HG03139 (cell line): ENCODE results near the gene OSBPL1A.

Source experiments
- ATAC-seq: cut with Tn5 transposase; IDR thresholded peaks from one replicate; pipeline ENCODE4 v1.9.1; 2021; ENCODE audit not compliant: unreplicated experiment

OSBPL1A gene

DNA sequence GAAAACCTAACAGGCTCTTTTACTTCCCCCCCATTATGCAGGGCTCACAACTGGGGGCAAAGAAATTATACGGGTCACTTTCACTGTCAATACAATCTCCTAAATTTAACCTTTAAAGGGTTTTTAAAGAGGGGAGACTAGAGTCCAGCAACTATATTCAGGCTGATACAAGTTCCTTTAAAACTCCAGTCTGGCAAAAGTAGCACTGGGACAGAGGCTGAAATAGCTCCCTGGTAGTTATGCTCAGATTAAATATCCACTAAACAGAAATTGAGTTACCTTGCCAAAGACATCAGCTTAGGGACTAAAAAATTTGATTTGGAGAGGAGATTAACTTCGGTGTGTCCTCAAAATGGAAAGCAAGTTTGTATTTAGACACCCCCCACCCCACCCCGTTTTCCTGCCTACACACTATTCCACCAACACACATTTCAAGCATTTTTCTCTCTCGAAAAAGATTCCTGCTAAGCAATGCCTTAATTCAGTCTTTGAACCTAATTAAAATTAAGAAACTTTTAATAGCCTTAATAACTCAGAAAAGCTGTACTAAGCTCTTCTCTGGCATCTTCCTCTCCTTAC is 127.2 kb downstream of the OSBPL1A start:
- ATAC-seq, result no peak

DNA sequence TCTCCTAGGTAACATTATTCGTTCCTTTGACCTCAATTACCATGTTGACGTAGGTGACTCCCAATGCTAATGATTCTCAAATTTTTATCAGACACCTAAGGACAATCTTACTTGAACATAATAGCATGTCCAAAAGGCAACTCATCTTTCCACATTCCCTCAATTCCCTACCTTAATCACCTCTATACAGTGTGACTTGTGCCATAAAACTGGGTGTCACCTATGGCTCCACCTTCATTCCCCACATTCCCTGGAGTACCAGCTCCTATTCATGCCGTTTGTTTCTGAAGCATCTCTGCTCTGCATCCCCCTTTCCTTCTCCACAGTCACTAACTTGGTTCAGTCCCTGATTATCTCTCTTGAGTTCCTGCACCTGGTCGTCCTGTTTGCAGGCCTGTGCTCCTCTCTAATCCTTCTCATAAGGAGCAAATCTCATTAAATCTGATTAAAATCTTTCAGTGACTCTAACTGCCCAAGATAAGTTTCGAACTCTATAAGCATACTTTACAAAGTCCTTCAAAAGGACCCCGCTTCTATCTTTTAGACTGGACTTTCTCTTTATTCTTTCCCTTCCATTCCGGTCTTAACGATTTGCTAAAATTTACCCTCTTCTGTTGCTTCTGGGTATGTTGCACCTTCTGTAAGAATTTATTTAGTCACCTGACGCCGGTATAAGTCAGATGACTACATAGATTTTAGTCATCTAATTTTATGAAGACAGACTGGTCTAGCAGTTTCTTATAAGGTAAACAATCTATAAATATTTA is 128.7 kb downstream of the OSBPL1A start:
- ATAC-seq, result no peak

DNA sequence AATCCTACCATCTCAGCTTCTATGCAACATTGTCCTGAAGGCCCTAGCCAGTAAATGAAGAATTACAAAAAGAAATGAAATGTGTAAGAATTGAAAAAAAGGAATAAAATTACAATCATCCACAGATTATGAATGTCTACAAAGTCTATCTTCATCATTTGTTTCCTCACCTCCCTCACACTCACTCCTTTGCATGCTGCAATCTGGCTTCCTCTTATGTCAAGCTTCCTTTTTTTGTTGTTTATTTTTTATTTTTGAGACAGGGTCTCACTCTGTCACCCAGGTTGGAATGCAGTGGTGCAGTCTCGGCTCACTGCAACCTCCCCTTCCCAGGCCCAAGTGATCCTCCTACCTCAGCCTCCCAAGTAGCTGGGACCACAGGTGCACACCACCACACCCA is 129.7 kb downstream of the OSBPL1A start:
- ATAC-seq, result no peak

DNA sequence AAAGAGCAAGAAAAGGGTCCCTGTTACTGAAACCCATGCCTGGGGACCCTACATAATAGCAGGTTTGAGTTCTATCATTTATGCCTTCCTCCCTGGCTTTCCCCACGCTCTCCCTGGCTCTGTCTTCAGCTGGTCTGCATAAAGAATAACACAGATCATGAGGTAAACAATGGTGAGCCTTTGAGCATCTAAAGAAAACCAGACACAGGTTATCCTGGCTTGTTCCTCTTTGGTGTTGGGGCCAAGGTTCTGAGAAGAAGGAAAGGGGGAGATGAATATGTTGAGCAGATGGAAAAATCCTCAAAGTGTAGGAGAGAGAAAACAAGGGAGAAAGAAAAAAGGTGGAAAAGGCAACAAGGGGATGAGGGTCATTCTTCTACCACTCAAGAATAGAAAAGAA is 131.5 kb downstream of the OSBPL1A start:
- ATAC-seq, result no peak

GRCh38 chr18:24265502-24266064 is 132.0 kb downstream of the OSBPL1A start:
- no peak for ATAC-seq

DNA sequence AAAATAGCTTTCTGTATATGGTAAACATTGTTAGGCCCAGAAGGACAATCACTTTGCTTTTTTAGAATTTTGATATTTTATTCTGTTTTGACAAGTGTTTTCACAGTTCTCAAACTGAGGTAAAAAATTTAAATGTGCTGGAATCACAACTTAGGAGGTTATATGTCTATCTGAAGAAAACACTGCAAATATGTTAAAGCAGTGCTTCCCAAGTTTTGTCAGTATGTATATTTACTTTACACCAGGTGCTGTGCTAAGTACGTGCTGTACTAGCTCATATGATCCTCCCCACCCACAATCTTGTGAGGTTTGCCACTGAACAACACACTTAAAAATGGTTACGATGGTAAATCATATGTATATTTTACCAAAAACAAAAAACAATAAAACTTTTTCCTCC is 134.6 kb downstream of the OSBPL1A start:
- no peak for ATAC-seq

DNA sequence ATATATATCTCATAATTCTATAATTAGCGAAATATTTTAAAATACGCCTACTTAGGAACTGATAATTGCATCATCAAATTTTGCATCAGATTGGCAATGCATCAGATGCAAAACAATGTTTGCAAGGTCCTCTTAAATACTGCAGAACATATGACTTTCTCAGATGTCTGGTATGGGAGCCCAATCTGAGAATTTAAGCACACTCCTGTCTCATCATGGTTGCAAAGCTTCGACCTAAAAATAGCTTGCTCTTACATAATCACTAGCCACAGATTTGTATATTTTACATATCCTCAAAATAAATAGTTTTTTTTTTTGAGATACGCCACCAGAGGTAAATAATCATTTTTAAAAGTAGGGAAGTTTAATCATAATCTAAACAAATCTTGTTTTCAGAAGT is 135.5 kb downstream of the OSBPL1A start:
- no peak for ATAC-seq

DNA sequence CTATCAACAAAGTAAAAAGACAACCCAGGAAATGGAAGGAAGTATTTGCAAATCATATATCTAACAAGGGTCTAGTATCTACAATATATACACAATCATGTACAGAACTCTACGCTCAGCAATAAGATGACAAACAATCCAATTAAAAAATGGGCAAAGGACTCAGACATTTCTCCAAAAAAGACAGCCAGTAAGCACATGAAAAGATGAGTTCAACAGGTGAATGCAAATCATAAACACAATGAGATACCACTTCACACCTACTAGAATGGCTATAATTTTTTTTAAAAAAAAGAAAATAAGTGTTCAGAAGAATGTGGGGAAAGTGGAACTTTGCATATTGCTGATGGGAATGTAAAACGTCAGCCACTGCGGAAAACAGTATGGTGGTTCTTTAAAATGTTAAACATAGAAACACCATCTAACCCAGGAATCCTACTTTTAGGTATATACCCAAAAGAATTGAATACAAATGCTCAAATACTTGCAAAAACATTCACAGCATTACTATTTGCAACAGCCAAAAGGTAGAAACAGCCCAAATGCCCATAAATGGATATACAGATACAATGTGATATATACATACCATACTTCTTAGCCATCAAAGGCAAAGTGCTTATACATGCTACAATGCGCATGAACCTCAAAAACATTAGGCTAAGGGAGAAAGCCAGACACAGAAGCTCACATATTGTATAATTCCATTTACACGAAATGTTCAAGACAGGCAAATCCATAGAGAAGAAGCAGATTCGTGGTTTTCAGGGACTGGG is 137.6 kb downstream of the OSBPL1A start:
- ATAC-seq, result no peak

DNA sequence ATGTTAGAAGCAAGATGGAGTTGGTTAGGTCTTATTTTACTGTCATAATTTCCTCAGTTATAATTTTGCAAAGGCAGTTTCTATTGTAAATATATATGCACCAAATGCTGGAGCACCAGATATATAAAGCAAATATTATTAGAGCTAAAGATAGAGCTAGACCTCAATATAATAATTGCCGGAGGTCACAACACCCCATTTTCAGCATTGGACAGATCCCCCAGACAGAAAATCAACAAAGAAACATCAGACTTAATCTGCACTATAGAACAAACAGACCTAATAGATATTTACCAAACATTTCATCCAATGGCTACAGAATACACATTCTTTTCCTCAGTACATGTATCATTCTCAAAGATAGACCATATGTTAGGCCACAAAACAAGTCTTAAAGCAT is 143.6 kb downstream of the OSBPL1A start:
- ATAC-seq, result no peak

GRCh38 chr18:24249716-24250115 is 147.9 kb downstream of the OSBPL1A start:
- ATAC-seq, result no peak

- no peak for ATAC-seq
Observed at GRCh38 chr18:24248359-24248758, 149.3 kb downstream of the OSBPL1A start.

- no peak for ATAC-seq
Observed at GRCh38 chr18:24246143-24246542, 151.5 kb downstream of the OSBPL1A start.

DNA sequence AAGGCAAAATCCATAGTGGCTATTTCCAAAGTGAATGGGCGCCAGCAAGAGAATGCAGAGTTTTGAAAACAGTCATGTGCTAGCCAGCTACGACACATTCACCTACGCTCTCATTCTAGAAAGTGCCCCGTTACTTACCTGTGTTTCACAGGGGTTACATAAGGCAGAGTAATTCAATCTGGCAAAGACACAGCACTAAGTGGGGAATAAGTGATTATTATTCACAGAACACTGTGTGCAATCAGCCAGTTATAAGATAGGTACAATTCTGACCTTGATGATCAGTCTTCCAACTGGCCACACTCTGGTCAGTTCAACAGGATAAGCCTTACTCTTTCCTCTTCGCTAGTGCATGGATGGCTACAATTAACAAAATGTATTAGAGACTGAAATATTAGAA is 152.9 kb downstream of the OSBPL1A start:
- ATAC-seq, result no peak

- ATAC-seq, result no peak
Observed at GRCh38 chr18:24243677-24244076, 153.9 kb downstream of the OSBPL1A start.

- ATAC-seq, result no peak
Observed at GRCh38 chr18:24239341-24239740, 158.3 kb downstream of the OSBPL1A start.

- no peak for ATAC-seq
Observed at GRCh38 chr18:24238387-24238786, 159.2 kb downstream of the OSBPL1A start.

GRCh38 chr18:24234850-24235418 is 162.7 kb downstream of the OSBPL1A start:
- no peak for ATAC-seq

- no peak for ATAC-seq
Observed at GRCh38 chr18:24234330-24234729, 163.3 kb downstream of the OSBPL1A start.

- ATAC-seq, result no peak
Observed at GRCh38 chr18:24232800-24233199, 164.8 kb downstream of the OSBPL1A start.

DNA sequence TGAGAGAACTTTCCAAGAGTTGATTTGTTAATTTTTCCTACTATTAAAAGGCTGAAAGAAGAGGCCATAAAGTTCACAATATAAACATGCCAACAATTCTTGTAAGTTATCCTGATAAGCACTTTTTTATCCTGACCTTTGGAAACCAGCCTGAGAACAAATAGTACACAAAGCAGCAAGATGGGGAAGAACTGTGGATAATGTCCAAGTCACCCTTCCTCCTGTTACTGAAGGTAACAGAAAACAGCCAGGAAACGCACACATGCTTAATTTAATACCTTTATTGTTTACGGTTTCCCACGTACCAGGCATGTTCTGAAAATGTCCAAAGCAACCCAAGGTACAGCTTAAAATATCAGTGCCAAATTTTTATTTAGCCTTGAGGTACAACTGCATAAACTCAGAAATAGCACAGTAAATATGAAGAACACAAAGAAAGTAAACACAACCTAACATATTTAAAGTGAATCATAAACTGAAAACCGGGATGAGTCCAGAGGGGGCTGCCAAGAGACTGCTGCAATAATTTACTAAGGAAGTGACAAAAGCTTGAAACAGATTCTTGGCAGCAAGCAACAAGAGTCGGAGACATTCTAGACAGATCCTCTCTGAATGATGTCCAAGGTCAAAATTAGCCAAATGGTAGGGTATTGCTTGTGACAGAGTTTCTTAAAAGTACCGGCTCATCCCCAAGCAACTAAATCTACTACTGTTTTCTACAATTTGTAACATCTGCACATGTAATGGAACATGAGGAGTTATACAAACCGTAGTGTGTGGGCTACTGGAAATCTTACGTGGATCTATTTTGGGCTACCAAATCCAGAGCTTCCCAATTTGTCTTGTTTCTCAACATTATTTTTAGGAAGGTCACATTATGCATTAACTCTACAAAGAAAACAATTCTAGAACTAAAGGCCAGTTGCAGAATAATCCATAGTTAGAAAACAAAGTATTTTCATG is 165.6 kb downstream of the OSBPL1A start:
- ATAC-seq, result no peak
